ENCODE measurements around the gene RTN4. TPM values are rescaled to one million over a fixed set of nuclear protein-coding genes. Genes with fewer than 3 reads are reported as not detected.

Gene RTN4
- total and polyA plus RNA-seq, 9 donors = 110 to 334 (median 200) TPM

DNA sequence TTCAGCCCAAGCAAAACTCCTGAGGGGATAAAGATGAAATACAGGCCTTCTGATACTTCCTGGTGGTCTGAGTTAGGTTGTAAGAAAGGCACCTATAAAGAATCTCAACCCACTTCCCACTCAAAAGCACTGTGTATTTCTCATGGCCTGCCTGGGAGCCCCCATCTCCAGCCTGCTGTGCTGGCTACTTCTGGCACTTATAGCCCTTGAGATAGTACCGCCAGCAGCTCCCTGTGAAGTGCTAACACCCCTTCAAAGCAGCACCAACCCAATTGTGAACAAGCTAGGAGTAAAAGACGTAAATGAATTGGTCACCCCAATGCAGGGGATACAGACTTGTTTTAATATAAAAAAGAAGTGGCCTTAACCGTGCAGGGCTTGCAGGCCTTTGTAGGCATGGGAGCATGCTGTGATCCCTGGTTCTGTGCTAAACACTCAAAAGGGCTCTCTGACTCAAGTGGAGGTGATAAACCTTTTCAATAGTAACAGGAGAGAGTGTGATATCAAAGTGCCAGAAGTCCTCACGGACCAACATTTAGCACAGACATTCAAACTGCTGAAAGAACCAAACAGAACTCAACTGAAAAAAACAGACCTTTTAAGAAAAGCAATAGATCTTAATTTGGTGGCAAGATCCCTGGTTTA, 80.8 kb downstream of the RTN4 start:
- H3K27me3 ChIP-seq = no peaks in the 10 kb centered on the region
- H3K36me3 ChIP-seq = no peaks in the 10 kb centered on the region
- H3K27ac ChIP-seq = no peak overlapping the region
- no peaks in the 10 kb centered on the region for H3K9me3 ChIP-seq
- 69 to 84% (median 72%) methylated on average over 4 of the region's 4 CpGs for WGBS, 3 donors
- intact Hi-C loops (cut with DNase I) = no loop called here
- H3K4me1 ChIP-seq (ENCODE audit: insufficient read depth) = no peaks in the 10 kb centered on the region
- no peak for DNase-seq
- no peak overlapping the region for H3K4me3 ChIP-seq
- TF ChIP-seq EP300 (IDR thresholded peaks at IDR 0.05) (no peak), POLR2A (IDR thresholded peaks at IDR 0.05) (no peak)
- TF ChIP-seq, protein P1, sequence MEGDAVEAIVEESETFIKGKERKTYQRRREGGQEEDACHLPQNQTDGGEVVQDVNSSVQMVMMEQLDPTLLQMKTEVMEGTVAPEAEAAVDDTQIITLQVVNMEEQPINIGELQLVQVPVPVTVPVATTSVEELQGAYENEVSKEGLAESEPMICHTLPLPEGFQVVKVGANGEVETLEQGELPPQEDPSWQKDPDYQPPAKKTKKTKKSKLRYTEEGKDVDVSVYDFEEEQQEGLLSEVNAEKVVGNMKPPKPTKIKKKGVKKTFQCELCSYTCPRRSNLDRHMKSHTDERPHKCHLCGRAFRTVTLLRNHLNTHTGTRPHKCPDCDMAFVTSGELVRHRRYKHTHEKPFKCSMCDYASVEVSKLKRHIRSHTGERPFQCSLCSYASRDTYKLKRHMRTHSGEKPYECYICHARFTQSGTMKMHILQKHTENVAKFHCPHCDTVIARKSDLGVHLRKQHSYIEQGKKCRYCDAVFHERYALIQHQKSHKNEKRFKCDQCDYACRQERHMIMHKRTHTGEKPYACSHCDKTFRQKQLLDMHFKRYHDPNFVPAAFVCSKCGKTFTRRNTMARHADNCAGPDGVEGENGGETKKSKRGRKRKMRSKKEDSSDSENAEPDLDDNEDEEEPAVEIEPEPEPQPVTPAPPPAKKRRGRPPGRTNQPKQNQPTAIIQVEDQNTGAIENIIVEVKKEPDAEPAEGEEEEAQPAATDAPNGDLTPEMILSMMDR (IDR thresholded peaks at IDR 0.05) = no peak

DNA sequence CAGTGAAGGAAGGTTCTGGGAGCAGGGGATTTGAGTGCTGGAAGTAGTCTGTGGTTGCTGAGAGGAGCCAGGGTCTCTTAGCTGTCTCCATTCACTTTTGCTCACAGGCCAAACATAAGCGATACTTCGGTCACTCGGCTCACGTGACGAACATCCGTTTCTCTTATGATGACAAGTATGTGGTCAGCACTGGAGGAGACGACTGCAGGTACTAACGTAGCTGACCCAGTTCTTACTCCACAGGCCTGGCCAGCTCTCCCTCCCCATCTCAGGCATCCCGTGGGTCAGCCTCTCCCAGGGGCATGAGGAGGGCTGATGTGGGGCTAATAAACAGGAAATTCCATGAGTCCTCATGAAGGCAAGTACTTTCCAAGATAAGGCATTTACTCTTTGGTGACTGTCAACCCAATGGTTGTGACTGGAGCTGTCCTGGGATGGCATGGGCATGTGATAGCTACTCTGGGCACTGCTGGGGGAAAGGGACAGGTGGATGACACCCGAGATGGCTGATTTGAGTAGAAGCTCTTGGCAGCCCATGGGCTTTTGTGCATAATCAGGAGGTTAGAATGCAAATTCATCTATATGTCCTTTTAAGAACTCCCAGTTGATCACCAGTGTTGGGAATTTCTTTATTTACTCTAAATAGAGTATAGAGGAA, 81.6 kb downstream of the RTN4 start:
- H3K36me3 ChIP-seq = no peaks in the 10 kb centered on the region
- no peak overlapping the region for H3K27ac ChIP-seq
- H3K27me3 ChIP-seq = no peaks in the 10 kb centered on the region
- H3K4me3 ChIP-seq = no peak overlapping the region
- no peaks in the 10 kb centered on the region for H3K9me3 ChIP-seq
- intact Hi-C loops (cut with DNase I) = no loop called here
- DNase-seq = no peak
- TF ChIP-seq EP300 (IDR thresholded peaks at IDR 0.05) (no peak), POLR2A (IDR thresholded peaks at IDR 0.05) (no peak)
- TF ChIP-seq, protein P1 (IDR thresholded peaks at IDR 0.05) = no peak
- WGBS, 3 donors = 85 to 93% (median 89%) methylated on average over 10 of the region's 10 CpGs
- H3K4me1 ChIP-seq (ENCODE audit: insufficient read depth) = no peaks in the 10 kb centered on the region

DNA sequence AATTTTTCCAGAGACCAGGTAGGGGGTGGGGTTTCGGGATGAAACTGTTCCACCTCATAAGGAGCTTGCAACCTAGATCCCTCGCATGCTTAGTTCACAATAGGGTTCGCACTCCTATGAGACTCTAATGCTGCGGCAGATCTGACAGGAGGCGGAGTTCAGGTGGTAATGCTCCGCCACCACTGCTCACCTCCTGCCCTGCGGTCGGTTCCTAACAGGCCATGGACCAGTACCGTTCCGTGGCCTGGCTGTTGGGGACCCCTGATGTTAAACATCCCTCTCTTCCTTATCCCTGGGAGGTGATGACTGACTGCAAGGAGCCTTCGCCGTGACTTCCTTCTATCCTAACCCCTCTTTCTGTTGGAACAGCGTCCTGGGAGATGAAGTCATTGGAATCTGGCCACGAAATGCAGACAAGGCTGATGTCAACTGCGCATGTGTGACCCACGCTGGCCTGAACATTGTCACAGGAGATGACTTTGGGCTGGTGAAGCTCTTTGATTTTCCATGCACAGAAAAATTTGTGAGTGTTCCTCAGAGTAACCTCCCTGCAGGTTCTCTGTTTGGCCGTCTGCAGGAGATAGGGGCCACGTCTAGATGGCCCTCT, 82.4 kb downstream of the RTN4 start:
- intact Hi-C loops (cut with DNase I) = no loop called here
- Histone ChIP-seq H3K4me1 (ENCODE audit: insufficient read depth) (no peaks in the 10 kb centered on the region), H3K27me3 (no peaks in the 10 kb centered on the region), H3K9me3 (no peaks in the 10 kb centered on the region), H3K36me3 (no peaks in the 10 kb centered on the region), H3K4me3 (no peak overlapping the region), H3K27ac (no peak overlapping the region)
- WGBS, 3 donors = 94 to 95% (median 94%) methylated on average over 18 of the region's 18 CpGs
- DNase-seq = no peak
- TF ChIP-seq, protein P1 (IDR thresholded peaks at IDR 0.05) = no peak
- TF ChIP-seq POLR2A (IDR thresholded peaks at IDR 0.05) (no peak), EP300 (IDR thresholded peaks at IDR 0.05) (no peak)

DNA sequence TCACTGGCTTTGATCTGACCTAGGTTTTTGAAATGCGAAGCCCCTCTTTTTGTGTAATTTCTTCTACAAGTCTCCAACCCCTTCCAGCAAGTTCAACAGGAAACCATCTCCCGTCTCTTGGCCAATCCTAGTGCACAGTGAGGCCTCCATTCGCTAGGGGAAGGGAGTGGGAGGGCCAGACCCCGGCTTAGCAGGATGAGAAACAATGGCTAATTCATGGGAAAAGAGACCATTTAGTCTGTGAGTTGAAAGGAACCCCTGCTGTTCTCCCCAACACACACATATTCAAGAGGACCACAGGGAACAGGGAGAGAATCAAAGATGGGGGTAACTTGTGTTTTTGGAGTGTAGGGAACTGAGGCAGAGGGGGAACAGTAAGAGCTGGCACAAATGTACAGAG, 83.0 kb downstream of the RTN4 start:
- no peaks in the 10 kb centered on the region for H3K36me3 ChIP-seq
- H3K4me3 ChIP-seq = no peak overlapping the region
- H3K27me3 ChIP-seq = no peaks in the 10 kb centered on the region
- TF ChIP-seq POLR2A (IDR thresholded peaks at IDR 0.05) = no peak
- TF ChIP-seq, protein P1 (IDR thresholded peaks at IDR 0.05) = no peak
- no peak for TF ChIP-seq EP300 (IDR thresholded peaks at IDR 0.05)
- H3K9me3 ChIP-seq = no peaks in the 10 kb centered on the region
- H3K27ac ChIP-seq = no peak overlapping the region
- intact Hi-C loops (cut with DNase I) = no loop called here
- 82% methylated on average over 4 of the region's 4 CpGs for WGBS, 3 donors
- no peak for DNase-seq
- no peaks in the 10 kb centered on the region for H3K4me1 ChIP-seq (ENCODE audit: insufficient read depth)
